NCI-H226 (cell line): Measurements from ENCODE around the gene ZKSCAN4.
A peak's percentile ranks its signal among the peaks of the same experiment; 100 is the strongest.

Experiments used
- DNase-seq: peaks from one replicate; pipeline ENCODE4 v3.0.0-alpha.2; 2015

The ZKSCAN4 gene

DNA sequence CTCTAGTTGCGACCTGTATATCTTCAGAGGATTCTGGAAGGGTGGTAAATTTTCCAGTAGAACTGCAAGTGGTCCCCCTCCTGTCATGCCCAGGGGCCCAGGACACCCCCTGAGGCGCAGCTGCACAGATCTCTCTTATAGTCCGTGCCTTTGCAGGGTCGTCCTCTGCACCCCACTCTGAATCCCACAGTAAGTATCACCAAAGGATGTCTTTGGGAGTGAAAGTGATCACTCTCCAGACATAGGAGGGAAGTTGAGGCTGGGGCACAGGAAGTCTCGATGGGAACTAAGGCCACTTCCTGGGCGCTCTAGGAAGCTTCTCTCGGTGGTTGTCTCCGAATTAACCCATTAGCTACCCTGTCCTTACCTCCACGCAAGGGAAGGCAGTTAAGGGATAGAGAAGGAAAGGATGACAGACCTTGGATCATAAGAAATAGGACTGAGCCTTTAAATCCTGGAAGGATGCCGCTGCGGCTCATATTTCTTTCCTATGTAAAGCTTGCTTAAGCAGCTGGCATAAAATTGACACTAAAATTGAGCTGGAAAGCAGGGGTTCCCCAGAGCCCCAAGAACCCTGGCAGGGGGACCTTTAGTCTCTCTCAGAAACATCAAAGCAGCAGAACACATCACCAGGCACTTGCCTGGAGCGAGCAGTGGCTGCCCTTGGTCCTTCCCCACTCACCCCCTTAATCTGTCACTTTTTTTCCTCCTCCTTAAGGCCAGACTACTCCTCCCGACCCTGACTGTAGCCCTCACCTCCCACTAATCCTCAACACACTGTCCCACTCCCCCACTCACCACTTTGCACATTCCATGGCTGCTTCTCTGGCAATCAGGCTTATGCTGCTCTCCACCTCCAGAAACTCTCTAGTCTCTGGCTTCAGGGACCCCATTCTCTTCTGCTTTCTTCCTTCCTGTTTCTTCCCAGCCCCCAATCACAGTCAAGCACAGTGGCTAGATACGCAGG is at the start of gene ZKSCAN4:
ZKSCAN4 (minus strand) TSS at position 261 of the 967 bp plus-strand sequence. CDS start 289 bp downstream, outside the sequence.
- peak; percentile 76 for DNase-seq

DNA sequence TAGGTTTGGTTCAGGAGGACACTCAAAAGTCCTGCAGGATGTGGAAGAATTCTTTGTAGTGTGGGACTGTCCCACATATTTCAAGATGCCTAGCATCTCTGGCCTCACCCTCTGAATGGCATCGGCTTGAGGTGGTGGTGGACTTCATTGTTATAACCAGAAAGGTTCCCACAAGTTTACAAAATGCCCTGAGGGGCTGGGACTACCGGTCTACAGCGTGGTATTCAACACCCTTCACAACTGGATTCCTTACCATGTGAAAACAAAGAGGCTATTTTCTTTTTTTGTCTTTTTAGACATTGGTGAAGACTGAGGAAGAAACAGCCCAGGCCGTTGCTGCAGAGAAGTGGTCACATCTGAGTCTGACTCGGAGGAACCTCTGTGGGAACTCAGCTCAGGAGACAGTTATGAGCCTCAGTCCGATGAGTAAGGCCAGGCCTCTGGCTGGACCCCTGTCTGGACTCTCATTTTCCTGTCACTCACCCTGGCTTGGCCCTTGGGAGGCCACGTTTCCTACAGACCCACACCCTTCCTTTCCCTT is 44.5 kb upstream of the ZKSCAN4 start:
- DNase-seq: no peak

DNA sequence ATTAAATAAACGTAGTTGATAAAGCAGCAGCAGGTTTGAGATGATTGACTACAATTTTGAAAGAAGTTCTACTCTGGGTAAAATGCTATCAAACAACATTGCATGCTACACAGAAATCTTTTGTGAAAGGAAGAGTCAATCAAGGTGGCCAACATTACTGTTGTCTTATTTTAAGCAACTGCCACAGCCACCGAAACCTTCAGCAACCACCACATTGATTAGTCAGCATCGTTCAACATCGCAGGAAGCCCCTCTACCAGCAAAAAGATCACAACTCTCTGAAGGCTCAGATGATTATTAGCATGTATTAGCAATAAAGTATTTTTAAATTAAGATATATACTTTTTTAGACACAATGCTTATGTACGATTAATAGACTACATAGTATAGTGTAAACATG is 43.3 kb upstream of the ZKSCAN4 start:
- no peak for DNase-seq

DNA sequence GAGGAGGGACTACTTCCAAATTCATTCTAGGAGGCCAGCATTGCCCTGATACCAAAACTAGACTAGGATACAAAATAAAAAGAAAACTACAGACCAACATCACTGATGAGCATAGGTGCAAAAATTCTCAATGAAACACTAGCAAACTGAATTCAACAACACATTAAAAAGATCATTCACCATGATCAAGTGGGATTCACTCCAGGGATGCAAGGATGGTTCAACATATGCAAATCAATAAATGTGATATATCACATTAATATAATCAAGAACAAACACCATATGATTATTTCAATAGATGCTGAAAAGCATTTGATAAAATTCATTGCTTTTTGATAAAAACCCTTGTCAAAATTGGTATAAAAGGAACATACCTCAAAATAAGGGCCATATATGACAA is 39.5 kb upstream of the ZKSCAN4 start:
- DNase-seq: no peak

DNA sequence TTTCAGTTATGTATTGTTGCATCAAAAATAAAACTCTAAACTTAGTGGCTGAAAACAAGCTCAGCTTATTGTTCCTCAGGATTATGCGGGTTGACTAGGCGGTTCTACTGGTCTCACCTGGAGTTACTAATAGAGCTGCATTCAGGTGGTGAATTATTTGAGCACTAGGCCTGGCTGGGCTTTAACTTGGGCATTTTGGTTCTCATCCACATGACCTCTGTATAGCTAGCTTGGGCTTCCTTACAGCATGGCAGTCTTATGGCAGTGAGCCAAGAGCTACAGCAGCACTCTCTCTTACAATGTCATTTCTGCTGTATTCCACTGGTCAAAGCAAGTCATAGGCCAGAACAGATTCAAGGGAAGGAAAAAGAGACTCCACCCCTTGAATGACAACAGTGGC is 30.9 kb upstream of the ZKSCAN4 start:
- no peak for DNase-seq

DNA sequence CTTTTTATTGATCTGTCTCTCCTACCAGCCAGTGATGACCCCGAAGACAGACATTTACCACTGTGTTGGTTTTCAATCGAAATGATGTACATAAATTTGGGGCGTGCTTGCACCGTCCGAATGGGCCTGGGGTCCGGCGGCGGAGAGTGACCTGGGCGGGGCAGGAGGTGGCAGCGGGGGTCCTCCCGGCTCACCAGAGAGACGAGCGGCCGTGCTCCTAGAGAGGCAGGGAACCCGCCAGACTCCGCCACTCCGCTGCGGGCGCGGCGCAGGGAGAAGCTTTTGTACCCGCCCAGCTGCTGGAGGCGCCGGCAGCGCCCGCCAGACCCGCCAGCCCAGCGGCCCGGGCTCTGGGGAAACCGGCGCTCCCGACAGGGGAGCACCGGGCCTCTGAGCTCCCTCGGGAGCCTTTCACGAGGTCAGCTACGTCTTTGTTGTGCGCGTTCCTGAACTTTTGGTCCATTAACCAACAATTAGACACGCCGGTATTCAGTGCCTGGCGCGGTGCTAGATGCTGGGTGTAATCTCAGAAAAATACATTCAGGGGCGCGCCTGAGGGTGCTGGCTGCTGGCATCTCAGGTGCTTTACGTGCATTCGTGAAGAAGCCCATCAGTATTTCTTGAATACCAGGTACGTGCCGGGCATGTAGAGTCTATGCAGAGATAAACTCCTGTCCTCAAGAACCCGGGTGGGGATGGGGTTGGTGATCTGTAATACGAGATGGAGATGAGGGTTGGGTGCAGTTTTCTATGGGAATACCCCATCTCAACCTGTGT is 29.4 kb upstream of the ZKSCAN4 start, which contains the start of gene PGBD1:
PGBD1 (plus strand) TSS at position 285 of the 777 bp plus-strand sequence. CDS start 2,242 bp downstream, outside the sequence.
- peak; percentile 27 for DNase-seq

DNA sequence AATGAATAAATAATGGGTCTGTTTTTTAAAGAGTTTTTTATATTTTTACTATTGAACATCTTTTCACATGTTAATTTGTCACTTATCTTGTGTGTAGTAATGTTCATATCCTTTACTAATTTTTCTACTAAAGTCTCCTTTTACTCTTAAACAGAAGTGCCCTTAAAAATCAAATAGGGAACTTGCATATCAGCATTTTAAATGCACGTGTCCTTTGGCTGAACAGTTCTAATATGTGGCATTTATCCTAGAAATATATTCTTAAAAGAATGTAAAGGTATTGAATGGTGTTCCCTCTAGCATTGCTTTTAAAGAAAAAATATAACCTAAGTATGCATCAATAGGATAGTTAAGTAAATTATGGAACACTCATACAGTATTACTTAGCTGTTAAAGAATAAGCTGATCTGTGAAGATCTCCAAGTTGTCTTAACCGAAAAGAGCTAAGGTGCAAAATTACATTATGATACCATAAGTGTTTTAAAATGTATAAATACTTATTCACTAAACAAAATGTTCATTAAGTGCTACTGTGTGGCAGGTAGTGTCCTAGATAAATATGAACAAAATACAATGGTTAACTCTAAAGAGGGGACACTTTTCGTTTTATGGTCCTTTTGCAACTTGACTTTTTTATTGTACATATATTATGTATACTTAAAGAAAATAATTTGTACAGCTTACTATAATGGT is 28.7 kb upstream of the ZKSCAN4 start:
- DNase-seq: no peak

DNA sequence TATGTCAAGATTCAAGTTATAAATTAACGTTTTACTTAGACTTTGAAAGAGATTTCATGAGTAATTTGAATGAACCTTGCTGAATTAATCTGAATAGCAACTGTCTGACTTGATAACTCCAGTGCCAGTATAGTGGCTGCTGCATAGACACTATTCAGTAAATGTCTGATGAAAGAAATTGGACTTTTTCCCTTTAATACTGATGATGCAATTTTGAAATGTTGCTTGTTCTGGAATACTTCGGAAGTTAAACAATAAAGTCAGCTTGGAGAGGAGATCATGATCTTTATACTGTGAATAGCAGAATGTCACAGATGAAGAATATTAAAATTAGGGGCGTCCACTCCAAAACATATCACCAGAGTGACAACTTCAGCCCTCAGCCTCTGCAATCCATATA is 25.7 kb upstream of the ZKSCAN4 start:
- no peak for DNase-seq

DNA sequence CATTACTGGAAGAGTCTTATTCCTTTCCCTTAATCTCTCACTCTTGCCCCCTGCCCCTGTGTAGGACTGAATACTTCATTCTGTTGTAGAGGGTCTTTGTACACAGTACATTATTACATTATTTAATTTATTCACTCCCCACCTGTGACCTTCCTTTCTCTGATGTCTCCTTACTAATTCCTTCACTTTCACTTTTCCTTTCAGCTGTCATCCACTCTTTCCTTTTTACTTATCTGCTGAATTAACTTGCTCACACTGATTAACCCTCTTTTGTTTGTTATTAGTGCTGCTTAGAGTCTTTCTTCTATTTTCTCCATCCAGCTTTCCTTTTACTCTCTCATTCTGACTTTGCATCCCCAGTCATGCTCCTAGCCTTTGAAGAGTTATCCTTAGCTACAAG is 22.8 kb upstream of the ZKSCAN4 start:
- DNase-seq: no peak

DNA sequence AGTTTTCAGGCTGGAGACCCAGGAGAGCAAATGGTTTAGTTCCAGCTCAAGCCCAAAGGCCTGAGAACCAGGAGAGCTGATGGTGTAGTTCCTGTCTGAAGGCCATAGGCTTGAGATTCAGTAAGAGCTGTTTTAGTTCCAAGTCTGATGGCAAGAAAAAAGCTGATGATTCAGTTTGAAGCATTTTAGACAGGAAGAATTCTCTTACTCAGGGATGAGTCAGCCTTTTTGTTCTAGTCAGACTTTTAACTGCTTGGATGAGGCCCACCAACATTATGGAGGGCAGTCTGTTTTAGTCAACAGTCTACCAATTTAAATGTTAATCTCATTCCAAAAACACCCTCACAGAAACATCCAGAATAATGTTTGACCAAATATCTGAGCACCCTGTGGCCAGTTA is 17.4 kb upstream of the ZKSCAN4 start:
- peak; percentile 70 for DNase-seq

DNA sequence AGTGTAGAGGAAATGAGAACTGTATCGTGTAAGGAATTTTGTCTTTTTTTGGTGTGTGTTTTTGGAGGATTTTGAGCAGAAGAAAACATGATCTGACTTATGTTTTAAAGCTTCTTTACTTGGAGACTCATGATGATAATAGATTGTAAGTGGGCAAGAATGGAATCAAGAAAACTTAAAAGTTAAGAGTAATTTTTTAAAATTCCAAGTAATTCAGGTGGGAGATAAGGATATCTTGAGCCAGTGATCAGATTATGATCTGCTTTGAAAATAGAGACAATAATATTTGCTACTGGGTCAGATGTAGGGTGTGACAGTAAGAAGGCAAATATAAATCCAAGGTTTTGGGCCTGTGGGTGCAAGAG is 15.6 kb upstream of the ZKSCAN4 start:
- no peak for DNase-seq

DNA sequence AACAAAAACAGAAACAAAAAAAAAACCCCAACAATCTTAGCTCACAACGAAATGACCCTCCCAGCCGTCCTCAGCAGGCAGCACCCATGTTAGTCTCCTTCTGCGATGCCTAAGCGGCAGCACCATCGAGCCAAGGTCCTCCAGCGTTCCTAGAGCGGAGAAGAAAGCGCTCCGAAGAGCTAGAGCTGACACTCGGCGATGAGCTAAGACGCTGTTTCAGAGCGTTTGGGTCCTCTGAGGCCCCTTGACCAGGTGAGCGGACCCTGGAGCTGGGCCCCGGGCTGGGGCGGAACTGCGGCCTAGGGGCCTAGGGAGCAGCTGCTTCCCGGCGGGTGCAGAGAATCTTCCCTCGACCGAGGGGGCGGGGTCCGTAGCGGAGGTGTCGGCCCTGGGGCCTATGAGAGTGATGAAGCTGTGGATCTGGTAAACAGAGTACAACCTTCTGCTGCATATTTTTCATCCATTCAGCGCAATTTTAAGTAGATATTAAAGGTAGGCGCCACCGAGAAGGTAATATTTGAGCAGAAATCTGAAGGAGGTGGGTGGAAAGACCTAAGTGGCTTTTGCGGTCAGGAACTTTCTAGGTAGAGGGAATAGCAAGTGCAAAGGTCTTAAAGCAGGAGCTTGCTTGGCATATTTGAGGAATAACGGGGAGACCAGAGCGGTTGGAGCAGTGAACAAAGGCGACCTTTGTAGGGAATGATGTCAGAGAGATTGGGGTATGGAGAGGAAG is 15.1 kb upstream of the ZKSCAN4 start, which contains the start of gene ZSCAN26:
ZSCAN26 (plus strand) TSS at position 182 of the 733 bp plus-strand sequence. CDS start 4,777 bp downstream, outside the sequence.
- DNase-seq: peak; percentile 85

DNA sequence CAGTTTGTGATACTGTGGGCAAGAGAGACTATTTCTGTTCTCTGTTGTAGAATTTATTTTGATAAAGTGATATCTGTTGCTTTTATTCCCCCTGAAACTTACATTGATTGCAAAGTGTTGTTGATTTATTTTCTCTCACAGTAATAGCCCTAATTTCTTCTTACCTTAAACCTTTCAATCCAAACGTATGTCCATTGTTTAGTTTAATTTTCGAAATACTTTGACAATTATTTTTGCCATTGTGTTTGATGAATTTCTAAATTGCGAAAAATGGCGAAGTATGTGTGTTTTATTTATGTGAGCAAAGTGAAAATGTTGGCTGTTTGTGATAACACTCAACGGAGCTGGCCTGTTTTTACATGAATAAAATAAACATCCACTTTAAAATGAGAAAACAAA is 14.5 kb upstream of the ZKSCAN4 start:
- no peak for DNase-seq

DNA sequence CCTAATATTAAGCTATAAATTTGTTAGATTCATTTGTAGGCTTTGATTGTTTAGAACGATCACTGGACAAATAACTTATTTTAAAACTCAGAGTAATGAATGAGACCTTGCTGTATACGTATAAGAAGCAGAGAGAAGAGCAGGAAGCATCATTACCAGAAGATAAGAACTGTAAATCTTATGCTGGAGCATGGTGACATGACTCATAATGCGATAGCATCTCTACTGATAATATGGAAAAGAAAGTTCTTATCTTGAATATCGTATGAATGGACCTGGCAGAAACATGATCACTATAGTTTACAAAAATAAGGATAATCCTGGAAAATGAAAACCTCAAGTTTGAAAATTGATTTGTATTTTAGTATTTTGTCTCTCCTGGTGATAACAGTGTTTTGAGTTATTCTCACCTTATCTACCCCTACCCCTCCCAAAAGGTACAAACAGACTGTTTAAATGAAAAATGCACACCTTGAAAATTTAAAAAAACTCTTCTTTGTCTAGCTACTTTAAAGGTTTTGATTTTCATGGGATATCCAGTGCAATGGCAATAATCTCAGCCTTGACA is 12.8 kb upstream of the ZKSCAN4 start:
- no peak for DNase-seq

DNA sequence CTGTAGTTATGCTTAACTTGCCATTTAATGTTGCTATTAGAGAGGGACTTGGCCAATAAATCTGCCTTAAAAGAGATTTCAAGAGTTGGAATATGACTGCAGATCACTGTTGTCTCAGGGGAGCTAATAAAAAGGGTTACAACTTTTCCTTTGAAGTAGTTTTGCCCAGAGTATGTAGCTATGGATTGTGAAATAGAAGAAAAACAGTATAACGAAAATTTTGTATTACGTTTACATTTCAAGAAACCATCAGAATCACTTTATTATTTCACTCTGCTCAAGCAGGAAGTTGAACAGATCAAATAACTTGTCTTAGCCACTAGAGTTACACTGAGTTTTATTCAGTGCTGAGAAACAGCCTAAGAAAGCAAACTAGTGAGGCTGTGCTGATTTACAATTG is 11.9 kb upstream of the ZKSCAN4 start:
- DNase-seq: no peak

DNA sequence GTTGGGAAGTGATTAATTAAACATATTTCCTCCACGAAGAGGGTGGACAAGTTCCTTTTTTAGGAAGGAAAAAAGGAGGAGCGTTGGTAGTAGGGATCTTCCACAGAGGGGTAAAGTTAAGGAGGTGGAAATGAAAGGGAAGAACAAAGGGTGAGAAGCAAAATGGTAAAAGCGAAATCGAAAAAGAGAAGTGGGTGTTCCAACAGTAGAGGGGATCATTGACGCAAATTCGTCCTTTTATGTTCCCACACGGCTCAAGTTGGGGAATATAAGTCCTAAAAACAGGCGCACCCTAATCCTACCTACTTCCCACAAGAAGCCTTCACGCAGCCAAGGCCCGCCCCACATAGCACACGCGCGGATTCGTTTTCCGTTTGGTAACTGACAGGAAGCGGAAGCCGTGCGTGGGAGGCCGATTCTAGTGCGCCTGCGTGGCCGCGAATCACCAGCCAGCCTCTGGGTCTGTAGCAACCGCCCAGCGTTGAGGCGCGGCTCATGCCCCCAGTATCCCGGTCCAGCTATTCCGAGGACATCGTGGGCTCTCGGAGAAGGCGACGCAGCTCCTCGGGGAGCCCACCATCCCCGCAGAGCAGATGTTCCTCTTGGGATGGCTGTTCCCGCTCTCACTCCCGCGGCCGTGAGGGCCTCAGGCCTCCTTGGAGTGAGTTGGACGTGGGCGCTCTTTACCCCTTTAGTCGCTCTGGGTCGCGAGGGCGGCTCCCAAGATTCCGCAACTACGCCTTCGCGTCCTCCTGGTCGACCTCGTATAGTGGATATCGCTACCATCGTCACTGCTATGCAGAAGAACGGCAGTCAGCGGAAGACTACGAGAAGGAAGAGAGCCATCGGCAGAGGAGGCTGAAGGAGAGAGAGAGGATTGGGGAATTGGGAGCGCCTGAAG is 7.1 kb upstream of the ZKSCAN4 start, which contains the start of gene NKAPL:
NKAPL (plus strand) TSS at position 421 of the 901 bp plus-strand sequence; CDS start at position 496, 75 bp downstream.
- DNase-seq: no peak

DNA sequence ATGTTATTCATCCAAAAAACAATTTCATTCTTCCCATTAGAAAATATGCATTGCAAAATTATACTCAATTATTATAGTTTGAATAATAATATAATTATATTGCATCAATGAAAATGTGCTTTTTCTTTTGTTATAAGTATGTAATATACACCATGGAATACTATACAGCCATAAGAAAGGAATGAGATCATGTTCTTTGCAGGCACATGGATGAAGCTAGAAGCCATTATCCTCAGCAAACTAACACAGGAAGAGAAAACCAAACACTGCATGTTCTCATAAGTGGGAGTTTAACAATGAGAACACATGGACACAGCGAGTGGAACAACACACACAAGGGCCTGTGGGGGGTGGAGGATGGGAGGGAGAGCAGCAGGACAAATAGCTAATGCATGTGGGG is 5.0 kb upstream of the ZKSCAN4 start:
- no peak for DNase-seq

DNA sequence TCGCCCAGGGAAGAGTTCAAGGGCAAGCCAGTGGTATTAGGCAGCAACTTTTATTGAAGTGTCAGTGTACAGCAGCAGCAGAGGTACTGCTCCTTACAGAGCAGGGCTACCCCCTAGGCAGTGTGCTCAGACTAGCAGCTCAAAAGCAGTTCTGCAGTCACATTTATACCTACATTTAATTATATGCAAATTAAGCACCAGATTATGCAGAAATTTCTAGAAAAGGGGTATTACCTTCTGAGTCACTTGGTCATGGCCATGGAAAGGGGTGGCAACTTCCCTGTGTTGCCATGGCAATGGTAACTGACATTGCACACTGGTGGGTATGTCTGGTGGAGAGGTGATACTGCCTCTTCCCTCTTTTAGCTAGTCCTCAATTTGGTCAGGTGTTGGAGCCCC is 2.1 kb upstream of the ZKSCAN4 start:
- DNase-seq: no peak

DNA sequence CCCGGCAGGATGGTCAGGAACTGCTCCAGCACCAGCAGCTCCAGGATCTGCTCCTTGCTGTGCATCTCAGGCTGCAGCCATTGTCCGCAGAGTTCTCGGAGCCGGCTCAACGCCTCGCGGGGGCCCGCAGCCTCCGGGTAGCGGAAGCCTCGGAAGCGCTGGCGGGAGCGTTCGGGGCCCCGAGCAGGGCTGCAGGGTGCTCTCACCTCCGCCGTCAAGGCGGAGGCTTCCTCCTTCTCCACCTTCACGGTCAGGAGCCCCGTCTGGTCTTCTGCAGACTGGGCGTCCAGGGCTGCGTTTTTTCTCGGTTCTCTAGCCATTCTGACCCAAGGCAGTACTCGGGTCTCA is 434 bp downstream of the ZKSCAN4 start:
- DNase-seq: no peak

DNA sequence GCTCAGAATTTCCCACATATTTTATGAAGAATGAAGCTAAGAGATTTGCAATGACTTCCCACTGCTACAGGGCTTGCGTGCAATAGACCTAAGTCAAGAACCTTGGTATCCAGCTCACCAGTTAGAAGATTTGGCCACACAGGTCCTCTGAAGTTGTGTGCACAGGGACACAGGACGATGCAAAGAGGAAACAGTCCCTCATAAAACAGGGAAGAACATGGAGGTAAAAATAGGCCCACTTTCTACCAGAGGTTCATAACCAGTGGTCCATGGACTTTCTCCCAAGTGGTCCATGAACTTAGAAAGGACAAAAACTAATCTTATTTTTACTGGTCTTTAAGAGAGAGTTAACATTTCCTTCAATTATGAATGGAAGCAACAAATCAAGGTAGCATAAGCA is 1.3 kb downstream of the ZKSCAN4 start:
- DNase-seq: no peak

DNA sequence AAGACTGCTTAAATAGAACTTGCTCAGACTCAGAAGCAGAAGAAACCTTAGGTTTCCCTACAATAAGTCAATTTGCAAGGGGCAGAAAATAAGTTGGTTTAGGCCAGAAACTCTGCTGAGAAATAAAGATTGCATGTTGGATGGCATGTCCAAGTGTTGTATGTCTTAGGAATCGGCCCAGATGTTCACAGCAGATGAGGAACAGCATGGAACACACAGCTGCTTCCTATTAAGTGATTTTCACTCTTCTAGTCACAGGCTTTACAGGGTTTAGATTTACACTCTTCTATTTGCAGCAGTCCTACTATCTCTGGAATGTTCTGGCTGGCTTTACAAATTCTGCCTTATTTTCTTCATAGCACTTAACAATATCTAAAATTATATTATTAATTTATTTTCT is 3.2 kb downstream of the ZKSCAN4 start:
- no peak for DNase-seq
